CD14-positive monocyte (primary cell): ENCODE measurements around the gene ACSL5. TPM values are rescaled to one million over a fixed set of nuclear protein-coding genes. Genes with fewer than 3 reads are reported as not detected.

Experiments
- DNase-seq, 3 donors: peaks; one replicate each; pipeline ENCODE4 v3.0.0-alpha.2; 2011 to 2022
- H2AFZ ChIP-seq: 2 replicates; pipeline ENCODE4 v1.6.0; 2012; ENCODE audit warnings: mild to moderate bottlenecking, low read depth, low read length, inconsistent platforms; ENCODE audit not compliant: insufficient read depth, poor library complexity, severe bottlenecking
- H3K27ac ChIP-seq, 2 donors: 1 replicate in 1 of 2; 2 replicates in 1 of 2; pipeline ENCODE4 v1.5.1; 2012 to 2013; ENCODE audit warnings: low read length in 2 of 2, control low read depth in 1 of 2, inconsistent platforms in 1 of 2, low read depth in 1 of 2, mild to moderate bottlenecking in 1 of 2
- H3K27me3 ChIP-seq, 2 donors: one replicate each; pipeline versions ENCODE4 v1.6.0 to v1.6.1; 2011 to 2013; ENCODE audit warnings: low read length in 2 of 2; ENCODE audit not compliant: control insufficient read depth in 2 of 2, insufficient read depth in 2 of 2
- H3K36me3 ChIP-seq, 2 donors: replicated peaks in 1 of 2; 1 replicate in 1 of 2; 2 replicates in 1 of 2; pipeline versions ENCODE4 v1.5.1 to v1.6.1; 2012 to 2013; ENCODE audit warnings: low read length in 2 of 2, control low read depth in 1 of 2, inconsistent platforms in 1 of 2, mild to moderate bottlenecking in 1 of 2; ENCODE audit not compliant: insufficient read depth in 2 of 2, control insufficient read depth in 1 of 2
- H3K4me1 ChIP-seq, 2 donors: 1 replicate in 1 of 2; 2 replicates in 1 of 2; pipeline versions ENCODE4 v1.5.1 to v1.6.1; 2012 to 2013; ENCODE audit warnings: low read length in 2 of 2, control low read depth in 1 of 2, inconsistent platforms in 1 of 2, mild to moderate bottlenecking in 1 of 2, moderate library complexity in 1 of 2; ENCODE audit not compliant: insufficient read depth in 2 of 2, control insufficient read depth in 1 of 2
- H3K4me2 ChIP-seq: replicated peaks from 2 replicates; pipeline ENCODE3; 2012; ENCODE audit warnings: low read length, moderate library complexity, mild to moderate bottlenecking; ENCODE audit not compliant: poor library complexity, severe bottlenecking; ENCODE audit errors: extremely low read depth
- H3K4me3 ChIP-seq, 3 experiments: fragments of 200-600 bp in 1 of 3; sonication (generic) in 1 of 3; replicated peaks in 1 of 3; 1 replicate in 2 of 3; 2 replicates in 1 of 3; pipeline ENCODE4 v1.5.1; 2011 to 2013; ENCODE audit warnings: low read length in 3 of 3, mild to moderate bottlenecking in 3 of 3, control low read depth in 2 of 3, low read depth in 2 of 3, inconsistent platforms in 1 of 3, moderate library complexity in 1 of 3
- H3K79me2 ChIP-seq: 2 replicates; pipeline ENCODE4 v1.6.0; 2012; ENCODE audit warnings: mild to moderate bottlenecking, control low read depth, inconsistent platforms, low read length, moderate library complexity; ENCODE audit not compliant: insufficient read depth
- H3K9ac ChIP-seq: 2 replicates; pipeline ENCODE4 v1.6.0; 2017; ENCODE audit warnings: low read length, mild to moderate bottlenecking; ENCODE audit not compliant: insufficient read depth, poor library complexity, severe bottlenecking
- H3K9me3 ChIP-seq, 2 donors: replicated peaks in 1 of 2; 1 replicate in 1 of 2; 2 replicates in 1 of 2; pipeline versions ENCODE4 v1.5.1 to v1.6.1; 2012 to 2013; ENCODE audit warnings: low read length in 2 of 2, control low read depth in 1 of 2; ENCODE audit not compliant: control insufficient read depth in 1 of 2, insufficient read depth in 1 of 2
- H4K20me1 ChIP-seq: 2 replicates; pipeline ENCODE4 v1.6.0; 2012; ENCODE audit warnings: mild to moderate bottlenecking, low read length, control low read depth, moderate library complexity; ENCODE audit not compliant: insufficient read depth
- H3K27ac Mint-ChIP-seq, 7 donors: one replicate each; pipeline ENCODE4 v1.8.0; 2020; ENCODE audit warnings: mild to moderate bottlenecking in 7 of 7, mixed read lengths in 7 of 7, moderate library complexity in 6 of 7, inconsistent platforms in 2 of 7
- H3K27me3 Mint-ChIP-seq, 3 donors: one replicate each; pipeline ENCODE4 v1.8.0; 2021 to 2022; ENCODE audit warnings: low read depth in 3 of 3, mild to moderate bottlenecking in 3 of 3, mixed read lengths in 3 of 3, moderate library complexity in 3 of 3, inconsistent platforms in 1 of 3
- H3K36me3 Mint-ChIP-seq, 2 donors: one replicate each; pipeline ENCODE4 v1.8.0; 2020; ENCODE audit warnings: mixed read lengths in 2 of 2, inconsistent platforms in 1 of 2, mild to moderate bottlenecking in 1 of 2
- H3K4me1 Mint-ChIP-seq: one replicate; pipeline ENCODE4 v1.8.0; 2020; ENCODE audit warnings: mild to moderate bottlenecking, mixed read lengths
- H3K4me3 Mint-ChIP-seq, 2 donors: one replicate each; pipeline ENCODE4 v1.8.0; 2020; ENCODE audit warnings: mild to moderate bottlenecking in 2 of 2, mixed read lengths in 2 of 2, moderate library complexity in 1 of 2
- H3K9me3 Mint-ChIP-seq, 7 donors: one replicate each; pipeline ENCODE4 v1.8.0; 2020 to 2022; ENCODE audit warnings: mixed read lengths in 7 of 7, mild to moderate bottlenecking in 6 of 7, moderate library complexity in 6 of 7, inconsistent platforms in 2 of 7
- CTCF ChIP-seq: fragments of 200-600 bp; IDR thresholded peaks from one replicate; pipeline ENCODE4 v1.8.0; 2022; ENCODE audit warnings: antibody characterized with exemption, mild to moderate bottlenecking
- WGBS: methylation state at CpG from one replicate; pipeline ENCODE4 v1.1.5; 2013; ENCODE audit warnings: missing lambda C conversion rate; ENCODE audit not compliant: insufficient coverage; 5-methylcytosine and 5-hydroxymethylcytosine counted together
- intact Hi-C, 2 donors: fragments of 100-400 bp; cut with micrococcal nuclease; formaldehyde crosslinking; loops; one replicate each; pipeline versions ENCODE4 v1.15.0 to v1.15.1; 2023
- polyA plus RNA-seq, 3 donors: library from polyadenylated mRNA; depleted of rRNA in 1 of 3; unstranded in 2 of 3; stranded (reverse) in 1 of 3; fragments of 300-500 nt in 2 of 3; fragments of >200 nt in 1 of 3; fragmentation: Illumina TruSeq in 2 of 3; gene quantifications; 1 replicate in 2 of 3; 2 replicates in 1 of 3; pipeline ENCODE4 v1.2.3, GENCODE V29; 2012 to 2021

The ACSL5 gene
- polyA plus RNA-seq, 3 donors, result 27.5 to 44.4 (median 37.5) TPM

GRCh38 chr10:112434988-112435619 lies 61.2 kb downstream of the ACSL5 start:
- no CpG with 5 or more reads among the region's 2 CpGs for WGBS
- Histone ChIP-seq H3K9ac (no peak overlapping the region), H2AFZ (no peak overlapping the region), H3K4me3 (no peak overlapping the region), H4K20me1 (no peaks in the 10 kb centered on the region), H3K27me3 (no peaks in the 10 kb centered on the region), H3K4me1 (no peaks in the 10 kb centered on the region), H3K79me2 (no peaks in the 10 kb centered on the region), H3K27ac (no peak overlapping the region), H3K9me3 (no peaks in the 10 kb centered on the region), H3K36me3 (peaks cover 93 to 99% of the 10 kb centered on the region in 2 donors), H3K4me2 (no peak overlapping the region)
- Mint-ChIP-seq H3K4me1 (no peaks in the 10 kb centered on the region), H3K27ac (no peak overlapping the region), H3K27me3 (no peaks in the 10 kb centered on the region), H3K36me3 (peaks cover 69 to 77% of the 10 kb centered on the region in 2 donors), H3K4me3 (no peak overlapping the region), H3K9me3 (no peaks in the 10 kb centered on the region)
- peak; percentile 55 for TF ChIP-seq CTCF
- intact Hi-C loops, result loop anchor here in 1 of 2 donors (10.0 kb wide), 1 partner anchor 120 kb away; no protein-coding TSS in a partner anchor
- peak in 1 of 3 donors; percentile 6 for DNase-seq

- Histone ChIP-seq H2AFZ (no peak overlapping the region), H4K20me1 (no peaks in the 10 kb centered on the region), H3K9me3 (no peaks in the 10 kb centered on the region), H3K4me2 (no peak overlapping the region), H3K4me3 (no peak overlapping the region), H3K4me1 (no peaks in the 10 kb centered on the region), H3K79me2 (no peaks in the 10 kb centered on the region), H3K27ac (no peak overlapping the region), H3K36me3 (peaks cover 89 to 98% of the 10 kb centered on the region in 2 donors), H3K9ac (no peak overlapping the region), H3K27me3 (no peaks in the 10 kb centered on the region)
- H3K27ac Mint-ChIP-seq, result no peak overlapping the region
- H3K4me1 Mint-ChIP-seq, result no peaks in the 10 kb centered on the region
- H3K36me3 Mint-ChIP-seq, result peaks cover 69 to 75% of the 10 kb centered on the region in 2 donors
- WGBS, result no CpG with 5 or more reads among the region's 4 CpGs
- no peak for TF ChIP-seq CTCF
- intact Hi-C loops, result loop anchor here in 1 of 2 donors (10.0 kb wide), 1 partner anchor 124 kb away; no protein-coding TSS in a partner anchor
- no peaks in the 10 kb centered on the region for H3K9me3 Mint-ChIP-seq
- no peak for DNase-seq
- H3K4me3 Mint-ChIP-seq, result no peak overlapping the region
- H3K27me3 Mint-ChIP-seq, result no peaks in the 10 kb centered on the region
Observed at GRCh38 chr10:112438356-112438755, 64.4 kb downstream of the ACSL5 start.
